CMK (cell line): ENCODE measurements around the gene KIF26A.

Experiments used
- DNase-seq: peaks from one replicate; pipeline ENCODE4 v3.0.0-alpha.2; 2010; ENCODE audit warnings: low read depth

Gene KIF26A

DNA sequence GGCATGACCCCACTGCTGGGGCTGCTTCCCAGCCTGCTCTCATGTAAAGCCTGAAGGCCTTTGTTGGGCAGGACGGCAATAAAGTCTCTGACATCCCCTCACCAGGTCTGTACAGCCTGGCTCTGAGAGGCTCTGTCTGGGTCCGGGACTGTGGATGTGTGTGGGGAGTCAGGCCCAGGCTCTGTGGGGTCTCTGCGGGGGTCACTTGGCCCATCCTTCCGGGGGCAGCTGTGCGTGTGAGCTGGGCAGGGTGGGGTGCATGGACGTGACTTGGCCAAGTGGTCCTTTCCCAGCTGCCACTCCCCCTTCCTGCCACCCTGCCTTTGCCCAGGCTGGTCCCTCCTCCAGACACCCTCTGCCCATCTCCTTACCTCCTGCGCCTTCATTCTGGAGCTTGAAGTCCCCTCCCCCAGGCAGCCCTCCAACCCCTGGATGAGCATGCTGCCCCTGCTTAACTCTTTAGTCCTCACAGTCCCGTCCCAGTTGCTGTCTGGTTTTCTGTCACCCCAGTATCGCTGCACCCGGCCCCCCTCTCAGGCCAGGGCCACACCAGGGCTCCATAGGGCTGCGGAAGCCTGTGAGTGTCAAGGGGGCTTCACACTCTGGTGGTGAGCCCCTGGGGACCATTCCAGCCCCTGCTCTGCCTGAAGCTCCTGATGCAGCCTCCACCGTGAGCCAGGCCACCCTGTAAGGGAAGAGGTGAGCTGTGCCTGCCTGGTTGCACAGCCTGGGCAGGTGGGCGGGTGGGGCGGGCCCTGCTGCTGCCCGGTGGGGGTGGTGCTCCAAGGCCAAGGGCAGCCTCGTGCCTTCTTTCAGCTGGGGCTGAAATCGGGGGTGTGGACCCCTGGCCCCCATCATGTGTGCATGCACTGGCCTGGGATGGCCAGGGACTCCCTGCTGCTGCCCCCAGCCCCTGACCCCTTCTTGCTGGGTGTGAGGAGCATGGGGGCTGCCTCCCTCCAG lies 25.5 kb upstream of the KIF26A start:
- DNase-seq: no peak

DNA sequence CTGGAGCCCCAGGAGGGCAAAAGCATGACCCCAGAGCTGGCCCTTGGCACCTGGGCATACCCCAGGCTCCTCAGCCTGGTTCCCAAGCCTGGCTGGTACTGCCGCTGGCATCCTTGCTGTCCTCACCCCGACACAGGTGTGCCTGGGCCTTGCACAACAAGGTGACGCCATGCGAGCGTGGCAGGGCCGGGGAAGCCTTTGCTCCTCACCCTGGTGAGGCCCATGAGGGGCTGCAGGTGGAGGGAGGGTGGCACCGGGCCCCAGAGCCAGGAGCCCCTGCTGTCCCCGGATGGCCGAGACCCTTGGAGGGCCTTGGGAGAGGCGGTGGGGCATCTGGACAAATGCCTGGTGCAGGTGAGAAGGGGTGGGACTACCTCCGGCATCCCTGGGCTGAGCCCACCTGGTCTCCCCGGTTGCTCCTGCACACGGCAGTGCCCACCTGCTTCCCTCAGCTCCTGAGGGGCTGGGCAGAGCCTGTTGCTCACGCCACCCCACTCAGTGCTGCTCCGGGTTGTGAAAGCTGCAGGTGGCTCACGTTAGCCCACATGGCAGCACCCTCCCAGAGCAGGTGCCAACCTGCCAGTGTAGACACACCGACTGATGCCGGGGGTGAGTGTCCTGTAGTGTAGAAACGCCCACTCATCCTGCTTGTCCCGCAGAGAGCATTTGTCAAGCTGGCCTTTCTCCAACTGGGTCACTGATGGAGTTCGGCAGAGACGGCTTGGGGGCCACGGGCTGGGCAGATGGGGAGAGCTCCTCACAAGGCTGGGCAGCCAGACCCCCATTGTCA lies 24.6 kb upstream of the KIF26A start:
- DNase-seq: no peak

DNA sequence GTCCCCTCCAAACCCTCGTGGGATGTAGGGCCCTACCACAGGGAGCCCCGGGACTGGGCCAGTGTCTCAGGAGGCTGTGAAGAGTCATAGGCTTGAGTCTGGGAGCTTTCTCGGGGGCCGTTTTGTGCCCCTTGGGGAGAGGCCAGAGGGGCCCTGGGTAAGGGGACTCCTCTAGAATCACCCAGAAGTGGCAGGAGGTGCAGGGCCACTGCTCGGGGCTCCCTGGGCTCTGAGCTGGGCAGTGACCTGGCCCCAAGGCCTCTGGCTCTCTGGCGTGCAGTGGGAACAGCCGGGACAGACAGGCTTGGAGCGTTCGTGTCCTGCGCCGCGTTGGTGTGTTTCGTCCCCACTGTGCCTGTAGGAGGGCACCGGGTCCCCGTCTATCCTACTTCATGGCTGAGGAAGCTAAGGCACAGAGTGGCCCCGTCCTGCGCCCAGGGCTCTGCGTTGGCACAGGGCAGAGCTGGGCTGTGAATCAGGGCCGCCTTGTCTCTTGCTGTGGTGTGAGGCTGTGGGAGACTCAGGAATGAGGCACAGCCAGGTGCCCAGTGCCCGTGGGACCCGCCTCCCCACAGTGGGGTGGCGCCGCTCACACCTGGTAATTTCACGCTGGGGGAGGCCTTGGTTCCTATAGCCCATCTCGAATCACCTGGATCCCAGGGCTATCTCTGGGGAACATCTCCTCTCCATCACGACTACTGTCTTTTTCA lies 23.8 kb upstream of the KIF26A start:
- DNase-seq: no peak

DNA sequence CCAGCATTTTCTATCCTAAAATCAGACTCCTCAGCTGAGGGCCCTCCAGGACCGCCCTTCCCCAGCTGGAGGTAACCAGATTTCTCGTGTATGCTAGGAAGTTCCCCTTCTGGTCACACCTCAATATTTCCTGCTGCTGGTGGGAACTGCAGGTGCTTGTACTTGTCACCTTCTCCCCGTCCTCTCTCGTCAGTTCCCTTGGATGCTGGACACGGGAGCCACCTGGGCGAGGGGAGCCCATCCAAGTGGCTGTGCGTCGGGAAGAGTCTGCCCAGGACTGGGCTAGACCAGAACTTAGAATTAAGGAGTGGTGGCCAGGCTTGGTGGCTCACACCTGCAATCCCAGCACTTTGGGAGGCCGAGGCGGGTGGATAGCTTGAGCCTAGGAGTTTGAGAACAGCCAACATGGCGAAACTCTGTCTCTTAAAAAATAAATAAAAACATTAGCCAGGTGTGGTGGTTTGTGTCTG lies 23.2 kb upstream of the KIF26A start:
- DNase-seq: no peak

DNA sequence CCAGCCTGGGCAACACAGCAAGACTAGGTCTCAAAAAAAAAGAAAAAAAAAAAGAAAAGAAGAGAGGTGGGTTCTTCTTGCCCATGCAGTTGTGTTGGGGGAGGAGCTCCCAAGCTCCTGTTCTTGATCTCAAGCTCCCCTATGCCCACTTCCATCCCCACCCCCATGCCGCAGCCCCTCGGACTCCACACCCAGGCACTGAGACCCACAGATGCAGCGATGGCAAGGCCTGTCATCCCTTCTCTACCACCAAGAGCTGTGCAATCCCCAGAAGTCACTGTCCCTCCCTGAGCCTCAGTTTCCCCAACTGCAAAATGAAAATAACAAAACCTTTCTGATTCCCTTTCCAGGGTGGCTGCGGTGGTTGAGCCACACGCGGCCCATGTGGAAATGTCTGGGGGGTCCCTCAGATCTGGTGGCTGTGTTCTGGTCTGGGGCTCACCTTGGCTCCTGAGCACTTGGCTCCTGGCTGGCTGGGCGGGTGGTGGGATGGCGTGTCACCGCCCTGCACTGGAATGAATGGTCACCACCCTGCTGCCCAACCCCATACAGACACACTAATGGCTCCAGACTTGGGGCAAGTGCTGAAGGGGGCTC lies 22.6 kb upstream of the KIF26A start:
- no peak for DNase-seq

DNA sequence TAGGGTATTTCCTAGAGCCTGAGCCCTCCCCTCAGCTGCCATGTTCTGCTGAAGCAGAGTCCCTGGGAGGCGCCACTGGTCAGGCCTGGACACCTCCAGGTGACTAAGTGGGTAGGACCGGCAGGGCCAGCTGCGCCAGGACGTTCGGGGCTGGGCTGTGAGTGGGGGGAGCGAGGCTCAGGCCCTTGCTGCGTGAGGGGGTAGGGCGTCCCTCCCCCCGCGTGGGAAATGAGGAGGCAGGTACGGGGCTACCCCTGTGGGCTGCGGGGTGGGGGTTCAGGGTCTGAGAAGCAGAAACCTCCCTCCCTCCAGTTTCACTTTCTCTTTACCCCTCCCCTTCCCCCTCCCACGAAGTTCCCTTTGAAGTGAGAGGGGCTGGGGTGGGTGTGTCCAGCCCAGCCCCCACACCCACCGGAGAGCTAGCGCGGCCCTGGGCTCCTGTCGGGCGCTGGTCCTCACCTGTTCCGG lies 22.1 kb upstream of the KIF26A start:
- DNase-seq: no peak

DNA sequence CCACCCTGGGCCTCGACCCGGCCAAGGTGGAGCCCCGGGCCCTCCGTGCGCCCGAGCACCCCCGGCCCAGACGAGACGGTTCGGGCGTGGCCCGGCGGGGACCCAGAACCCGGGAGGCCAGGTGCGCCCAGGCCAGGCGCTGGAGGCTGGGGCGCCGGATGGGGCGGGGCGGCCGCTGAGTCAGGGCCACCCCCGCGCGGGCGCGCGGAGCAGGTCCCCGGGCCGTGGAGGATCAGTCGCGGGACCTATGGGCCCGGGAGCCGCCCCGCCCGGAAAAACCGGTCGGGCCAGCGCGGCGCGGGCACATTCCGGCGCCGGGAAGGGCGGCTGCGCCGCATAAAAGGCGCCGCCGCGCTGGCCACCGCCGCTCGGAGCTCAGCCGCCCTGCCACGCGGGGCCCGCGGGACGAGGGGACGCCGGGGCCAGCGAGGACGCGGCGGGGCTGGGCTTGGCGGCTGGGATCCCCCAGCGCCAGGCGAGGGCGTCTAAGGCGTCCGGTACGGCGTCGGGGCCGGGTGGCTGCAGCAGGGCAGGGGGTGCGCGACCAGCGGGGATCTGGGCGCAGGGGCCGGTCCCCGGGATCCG lies 21.5 kb upstream of the KIF26A start:
- DNase-seq: no peak

DNA sequence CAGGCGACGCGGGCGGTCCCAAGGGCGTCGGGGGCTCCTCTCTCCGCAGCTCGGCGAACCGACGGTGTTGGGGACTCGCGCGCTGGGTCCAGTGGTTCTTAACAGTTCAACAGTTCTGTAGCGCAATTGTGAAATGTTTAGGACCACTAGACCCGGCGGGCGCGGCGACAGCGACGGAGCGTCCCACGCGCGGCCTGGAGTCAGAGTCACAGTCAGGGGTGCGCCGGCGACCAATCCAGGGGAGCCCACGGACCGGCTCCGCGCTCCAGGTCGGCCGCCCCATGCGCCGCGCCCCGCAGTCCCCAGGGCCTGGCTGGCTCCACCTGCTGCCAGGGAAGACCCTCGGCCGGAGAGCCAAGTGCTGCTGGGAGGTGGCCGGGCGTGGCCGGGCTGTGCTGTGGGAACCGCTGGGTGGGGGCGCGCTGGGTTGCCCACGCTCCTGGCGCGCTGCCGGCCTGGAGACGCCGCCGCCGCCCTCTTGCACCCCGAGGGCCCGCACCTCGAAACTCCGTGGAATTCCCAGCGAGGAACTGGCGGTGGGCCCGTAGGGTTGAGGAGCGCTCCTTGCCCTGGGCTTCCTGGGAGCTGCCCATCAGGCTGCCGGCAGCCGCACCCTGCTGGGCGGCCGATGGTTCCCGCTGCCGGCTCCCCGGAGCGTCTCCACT lies 20.9 kb upstream of the KIF26A start:
- no peak for DNase-seq

DNA sequence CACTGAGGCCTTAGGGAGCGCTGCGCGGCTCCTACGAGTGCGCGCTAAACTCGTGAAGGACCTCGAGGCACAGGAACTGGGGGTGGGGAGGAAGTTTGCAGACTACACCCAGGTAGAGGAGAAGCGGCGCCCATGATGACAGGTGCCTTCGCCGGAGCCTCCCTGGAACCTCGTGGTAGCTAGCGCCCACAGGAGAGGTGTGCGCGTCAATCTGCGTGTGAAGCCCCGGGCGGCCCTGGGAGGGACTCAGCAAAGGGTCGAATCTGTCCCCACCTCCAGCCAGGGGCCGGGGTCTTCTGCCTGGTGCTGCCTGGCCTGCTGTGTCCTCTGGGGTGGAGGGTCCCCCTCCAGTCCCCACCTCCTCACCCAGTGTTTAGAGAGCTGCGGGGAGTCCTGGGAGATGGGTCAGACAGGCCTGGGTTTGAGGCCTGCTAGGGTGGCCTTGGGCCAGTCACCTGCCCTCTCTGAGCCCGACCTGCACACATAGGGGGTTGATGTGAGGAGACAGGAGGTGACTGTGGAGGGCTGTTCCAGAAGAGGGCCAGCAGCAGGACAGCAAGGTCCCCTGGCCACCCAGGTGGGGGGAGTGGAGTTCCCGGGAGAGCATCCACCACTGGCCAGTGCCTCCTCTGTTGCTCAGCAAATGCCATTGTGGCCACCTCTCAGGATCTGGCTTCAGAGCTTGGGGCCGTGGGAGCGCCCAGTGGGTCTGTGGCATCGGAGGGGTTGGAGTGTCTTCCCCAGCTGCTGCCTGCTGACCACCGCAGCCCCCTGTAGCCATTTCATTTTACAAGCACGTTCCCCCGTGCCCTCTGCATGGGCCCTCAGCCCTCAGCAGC lies 20.2 kb upstream of the KIF26A start:
- no peak for DNase-seq

DNA sequence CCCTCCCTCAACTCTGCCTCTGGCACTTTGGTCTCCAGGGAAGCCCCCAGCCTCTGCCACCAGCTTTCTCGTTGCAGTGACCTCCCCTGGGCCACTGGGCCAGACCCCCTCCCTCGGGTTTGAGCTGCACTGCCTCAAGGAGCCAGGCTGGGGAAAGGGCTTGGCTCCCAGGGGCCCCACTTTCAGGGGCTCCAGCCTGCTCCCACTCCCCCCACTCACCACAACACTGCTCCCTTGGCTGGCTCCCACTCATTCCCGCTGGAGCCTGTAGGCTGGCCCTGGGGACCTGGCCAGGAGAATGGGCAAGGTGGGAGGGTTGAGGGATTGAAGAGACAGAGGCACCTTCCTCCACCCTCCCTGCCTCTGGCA lies 19.3 kb upstream of the KIF26A start:
- no peak for DNase-seq

DNA sequence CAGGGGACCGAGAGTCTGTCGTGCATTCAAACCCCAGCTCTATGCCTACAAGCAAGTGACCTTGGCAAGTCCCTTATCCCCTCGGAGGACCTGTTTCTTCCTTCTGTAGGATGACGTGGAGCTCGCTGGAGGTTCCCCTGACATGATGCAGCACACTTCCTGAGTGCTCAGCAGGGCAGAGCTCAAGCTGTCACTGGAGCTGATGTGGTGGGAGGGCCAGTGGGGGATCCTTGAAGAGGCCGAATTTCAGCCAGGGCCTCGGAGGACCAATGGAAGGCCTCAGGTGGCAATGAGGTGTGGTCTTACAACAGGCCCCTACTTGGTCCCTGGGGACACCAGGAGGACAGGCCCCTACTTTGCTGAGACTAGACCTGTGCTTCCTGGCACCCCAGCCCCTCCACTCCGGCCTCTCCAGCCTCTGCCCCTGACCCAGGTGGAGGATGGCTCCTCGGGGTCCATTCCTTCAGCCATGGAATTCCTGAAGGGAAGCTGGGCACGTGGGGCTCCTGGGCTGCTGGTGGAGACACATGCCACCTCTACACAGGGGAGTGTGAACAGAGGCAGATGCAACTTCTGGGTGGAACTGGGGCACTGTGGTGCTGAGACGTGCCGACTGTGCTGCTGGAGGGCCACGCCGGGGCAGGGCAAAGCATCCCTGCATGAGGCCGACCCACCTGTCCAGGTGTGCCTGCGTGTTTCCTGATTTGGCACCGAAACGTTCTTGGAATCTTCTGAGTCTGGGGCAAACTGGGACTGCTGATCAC lies 18.7 kb upstream of the KIF26A start:
- no peak for DNase-seq

DNA sequence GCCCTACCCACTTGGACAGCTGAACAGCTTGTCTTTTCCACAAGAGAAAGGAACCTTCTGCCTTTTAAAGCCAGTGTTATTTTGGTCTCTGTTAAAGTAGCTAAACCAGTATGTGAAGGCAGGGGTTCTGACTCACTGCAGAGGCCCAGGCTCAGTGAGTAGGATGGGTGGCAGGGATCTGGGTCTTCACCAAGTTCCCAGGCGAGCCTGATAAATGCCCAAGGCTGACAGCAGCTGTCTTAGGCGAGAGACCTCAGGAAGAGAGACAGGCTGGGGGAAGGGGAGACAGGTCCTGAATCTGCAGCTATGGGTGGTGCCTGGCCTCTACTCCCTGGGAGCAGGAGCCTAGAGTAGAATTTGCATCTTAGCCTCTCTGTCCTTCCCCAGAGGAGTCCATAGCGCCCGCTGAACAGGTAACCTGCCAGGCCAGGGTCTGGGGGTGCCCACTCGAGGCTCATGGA lies 18.1 kb upstream of the KIF26A start:
- DNase-seq: no peak

DNA sequence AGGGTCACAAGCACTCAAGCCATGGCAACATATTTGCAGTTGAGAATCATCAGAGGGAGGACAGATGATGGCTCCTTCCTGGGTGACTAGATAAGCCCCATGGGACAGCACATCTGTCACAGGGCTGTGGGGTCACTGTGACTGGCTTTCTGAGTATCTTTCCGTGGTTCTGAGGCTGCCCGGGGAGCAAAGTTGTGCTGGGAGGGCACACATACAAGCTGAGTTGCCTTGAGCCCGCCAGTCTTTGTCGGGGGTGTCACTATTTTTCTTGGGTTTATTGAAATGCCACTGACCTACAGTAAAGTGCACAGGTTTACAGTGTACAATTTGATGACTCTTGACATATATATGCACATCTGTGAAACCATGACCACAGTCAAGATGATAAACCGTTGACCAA lies 17.2 kb upstream of the KIF26A start:
- no peak for DNase-seq

DNA sequence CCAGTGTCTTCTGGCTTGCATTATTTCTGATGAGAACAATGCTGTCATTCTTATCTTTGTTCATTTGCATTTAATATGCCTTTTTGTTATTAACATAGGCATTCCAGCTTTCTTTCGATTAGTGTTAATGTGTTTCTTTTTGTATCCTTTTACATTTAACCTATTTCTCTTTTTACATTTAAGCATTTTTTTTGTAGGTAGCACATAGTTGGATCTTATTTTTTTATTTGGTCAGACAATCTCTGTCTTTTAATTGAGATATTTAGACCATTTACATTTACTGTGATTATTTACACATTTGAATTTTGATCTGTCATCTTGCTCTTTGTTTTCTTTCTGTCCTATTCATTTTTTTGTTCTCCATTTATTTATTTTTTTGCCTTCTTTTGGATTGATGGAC lies 14.5 kb upstream of the KIF26A start:
- DNase-seq: no peak

DNA sequence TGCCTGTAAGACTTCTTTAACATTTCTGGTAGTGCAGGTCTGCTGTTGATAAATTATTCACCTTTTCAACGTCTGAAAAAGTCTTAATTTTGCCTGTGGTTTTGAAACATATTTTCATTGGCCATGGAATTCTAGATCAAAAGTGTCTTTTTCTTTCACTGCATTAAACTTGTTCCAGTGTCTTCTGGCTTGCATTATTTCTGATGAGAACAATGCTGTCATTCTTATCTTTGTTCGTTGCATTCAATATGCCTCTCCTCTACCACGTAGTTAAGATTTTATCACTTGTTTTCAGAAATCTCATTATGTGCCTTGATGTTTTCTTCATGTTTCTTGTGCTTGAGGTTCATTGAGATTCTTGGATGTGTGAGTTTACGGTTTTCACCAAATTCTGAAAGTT lies 13.4 kb upstream of the KIF26A start:
- no peak for DNase-seq

DNA sequence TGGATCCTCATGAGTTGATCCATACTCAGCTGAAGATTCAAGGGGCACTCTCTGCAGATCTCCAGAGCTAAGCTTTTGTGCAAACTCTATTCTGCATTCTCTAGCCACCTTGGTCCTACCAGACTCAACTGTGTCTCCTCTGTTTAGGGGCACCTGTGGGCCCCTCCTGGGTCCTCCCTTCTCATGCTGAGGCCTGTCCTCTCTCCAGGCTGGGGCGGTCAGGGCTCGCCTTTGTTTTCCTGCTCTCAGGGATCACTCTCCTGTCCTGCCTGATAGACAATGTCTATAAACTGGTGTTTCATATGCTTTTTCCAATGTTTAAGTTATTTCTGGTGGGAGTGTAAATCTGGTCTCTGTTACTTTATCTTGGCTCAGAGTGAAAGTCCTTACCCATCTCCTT lies 11.6 kb upstream of the KIF26A start:
- DNase-seq: no peak

DNA sequence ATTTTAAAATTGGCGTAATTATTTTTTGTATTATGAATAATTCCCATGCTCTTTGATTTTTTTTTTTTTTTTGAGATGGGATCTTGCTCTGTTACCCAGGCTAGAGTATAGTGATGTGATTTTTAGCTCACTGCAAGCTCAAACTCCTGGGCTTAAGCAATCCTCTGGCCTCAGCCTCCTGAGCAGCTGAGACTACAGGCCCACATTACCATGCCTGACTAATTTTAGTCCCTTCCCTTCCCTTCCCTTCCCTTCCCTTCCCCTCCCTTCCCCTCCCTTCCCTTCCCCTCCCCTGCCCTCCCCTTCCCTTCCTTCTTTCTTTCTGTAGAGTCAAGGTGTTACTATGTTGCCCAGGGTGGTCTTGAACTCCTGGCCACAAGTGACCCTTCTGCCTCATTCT lies 9.4 kb upstream of the KIF26A start:
- DNase-seq: no peak

DNA sequence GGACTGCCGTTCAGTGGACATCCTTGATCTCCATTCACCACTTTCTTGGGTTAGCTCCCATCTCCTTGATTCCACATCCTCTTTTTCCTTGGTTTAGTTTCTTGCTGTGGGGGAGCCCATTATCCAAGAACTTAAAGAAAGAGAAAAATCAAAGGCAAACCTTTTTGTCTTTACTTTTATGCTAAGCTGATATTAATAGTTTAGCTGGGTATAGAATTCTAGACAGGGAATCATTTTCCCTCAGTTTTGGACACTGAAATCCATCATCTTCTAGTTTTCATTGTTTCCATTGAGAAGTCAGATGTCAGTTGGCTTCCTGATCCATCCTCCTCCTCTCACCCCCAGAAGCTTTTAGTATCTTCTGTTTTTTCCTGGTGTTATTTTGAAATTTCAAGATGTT lies 8.8 kb upstream of the KIF26A start:
- DNase-seq: no peak

DNA sequence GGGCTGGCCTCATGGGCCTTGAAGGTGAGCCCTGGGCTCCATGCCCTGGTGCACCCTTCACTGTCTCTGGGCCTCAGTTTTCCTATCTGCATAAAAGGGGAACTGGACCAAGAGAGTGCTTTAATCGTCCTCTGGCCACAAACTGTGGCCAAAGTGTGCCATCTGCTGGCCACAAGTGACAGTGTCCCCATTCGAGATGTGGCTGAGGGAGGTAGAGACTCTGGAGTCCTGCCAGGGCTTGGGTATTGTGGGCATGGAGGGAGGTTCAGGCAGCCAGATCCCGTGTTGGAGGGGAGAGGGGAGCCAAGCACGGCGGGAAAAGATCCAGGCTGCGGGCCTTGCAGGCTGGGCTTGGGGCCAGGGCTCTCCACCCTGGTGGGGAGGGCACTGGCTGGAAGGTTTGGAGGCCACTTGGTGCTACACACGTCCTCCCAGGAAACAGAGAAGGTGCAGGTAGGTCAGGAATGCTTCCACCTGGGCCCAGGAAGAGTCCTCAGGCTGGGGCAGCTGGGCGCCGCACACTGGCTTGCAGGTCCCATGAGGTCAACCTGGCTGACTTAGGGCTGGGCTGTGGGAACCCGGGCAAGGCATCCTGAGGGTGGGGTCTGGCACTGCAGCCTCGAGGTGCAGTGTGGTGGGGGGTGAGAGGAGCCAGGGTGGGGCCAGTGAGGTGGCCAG lies 7.3 kb upstream of the KIF26A start:
- DNase-seq: no peak
